Endometrial microvascular endothelial cells (primary cell): ENCODE results near the gene PRKG1. TPM values are rescaled to one million over a fixed set of nuclear protein-coding genes. Genes with fewer than 3 reads are reported as not detected.
"Not testable (repeated sequence)": the region's sequence is repeated elsewhere in the genome, so short reads cannot be mapped to it uniquely, and the experiment has no call there.

ENCODE experiments used
- in situ Hi-C: cut with HindIII; loops from 2 replicates; pipeline ENCODE4 v1.10.0; 2017; ENCODE audit warnings: low sequenced_read_pairs, low pct_unique_long_range_greater_than_20kb; ENCODE audit errors: inconsistent ontology term
- total RNA-seq: library from RNA; depleted of rRNA; stranded (reverse); fragments of >200 nt; gene quantifications from one replicate; pipeline ENCODE4 v1.2.3, GENCODE V29; 2015; ENCODE audit errors: inconsistent ontology term

PRKG1 gene
- total RNA-seq, 1 donor from 2014 or later: not detected

- in situ Hi-C loops: no loop called here
Observed at GRCh38 chr10:51156926-51157325, 82.6 kb downstream of the PRKG1 start.

- in situ Hi-C loops: no loop called here
Observed at GRCh38 chr10:51158832-51159231, 84.5 kb downstream of the PRKG1 start.

- in situ Hi-C loops: no loop called here
Observed at GRCh38 chr10:51159841-51160240, 85.6 kb downstream of the PRKG1 start.

- in situ Hi-C loops: no loop called here
Observed at GRCh38 chr10:51162002-51162401, 87.7 kb downstream of the PRKG1 start.

GRCh38 chr10:51163380-51164049 lies 89.2 kb downstream of the PRKG1 start:
- in situ Hi-C loops: not testable (repeated sequence)

GRCh38 chr10:51168086-51168815 lies 94.0 kb downstream of the PRKG1 start:
- in situ Hi-C loops: no loop called here

GRCh38 chr10:51169111-51169510 lies 94.8 kb downstream of the PRKG1 start:
- in situ Hi-C loops: no loop called here

GRCh38 chr10:51170518-51171245 lies 96.4 kb downstream of the PRKG1 start:
- in situ Hi-C loops: no loop called here

GRCh38 chr10:51171946-51172345 lies 97.7 kb downstream of the PRKG1 start:
- in situ Hi-C loops: no loop called here

- in situ Hi-C loops: no loop called here
Observed at GRCh38 chr10:51176976-51177695, 102.8 kb downstream of the PRKG1 start.

GRCh38 chr10:51178634-51179033 lies 104.3 kb downstream of the PRKG1 start:
- in situ Hi-C loops: no loop called here

GRCh38 chr10:51180141-51180540 lies 105.9 kb downstream of the PRKG1 start:
- in situ Hi-C loops: no loop called here

GRCh38 chr10:51183783-51184182 lies 109.5 kb downstream of the PRKG1 start:
- in situ Hi-C loops: no loop called here

- in situ Hi-C loops: no loop called here
Observed at GRCh38 chr10:51186361-51186760, 112.1 kb downstream of the PRKG1 start.

GRCh38 chr10:51188008-51188407 lies 113.7 kb downstream of the PRKG1 start:
- in situ Hi-C loops: no loop called here

GRCh38 chr10:51188866-51189265 lies 114.6 kb downstream of the PRKG1 start:
- in situ Hi-C loops: no loop called here

GRCh38 chr10:51196508-51197175 lies 122.4 kb downstream of the PRKG1 start:
- in situ Hi-C loops: no loop called here

- in situ Hi-C loops: no loop called here
Observed at GRCh38 chr10:51198170-51198569, 123.9 kb downstream of the PRKG1 start.

- in situ Hi-C loops: no loop called here
Observed at GRCh38 chr10:51201947-51202346, 127.7 kb downstream of the PRKG1 start.
